T-cell (primary cell): ENCODE data around the gene FNBP1. TPM values are rescaled to one million over a fixed set of nuclear protein-coding genes. Genes with fewer than 3 reads are reported as not detected.
"Not testable (repeated sequence)": the region's sequence is repeated elsewhere in the genome, so short reads cannot be mapped to it uniquely, and the experiment has no call there.

ENCODE experiments used
- ATAC-seq, 4 experiments: fragments of 200-7000 bp in 3 of 4; fragments of 150-1000 bp in 1 of 4; cut with Tn5 transposase; replicated peaks in 1 of 4; 1 replicate in 3 of 4; 2 replicates in 1 of 4; pipeline ENCODE4 v1.10.0; 2021; ENCODE audit warnings: moderate library complexity in 3 of 4, mild to moderate bottlenecking in 2 of 4, moderate number of reproducible peaks in 1 of 4
- CTCF ChIA-PET, 2 donors: fragments of 300-600 bp; sonication (Branson Sonifier 250); formaldehyde crosslinking; loops; one replicate each; lab custom pipeline; 2022; ENCODE audit warnings: antibody characterized with exemption in 2 of 2; lab: Charles Lee
- POLR2A ChIA-PET, 2 donors: fragments of 300-600 bp; sonication (Branson Sonifier 250); formaldehyde crosslinking; loops; one replicate each; lab custom pipeline; 2022; ENCODE audit warnings: antibody characterized with exemption in 2 of 2; lab: Charles Lee
- DNase-seq, 35 experiments: peaks; one replicate each; pipeline versions ENCODE4 v3.0.0 to v3.0.0-alpha.2; 2013 to 2023
- H3K27ac ChIP-seq: one replicate; pipeline ENCODE4 v1.5.1; 2013; ENCODE audit warnings: low read length
- H3K27me3 ChIP-seq, 2 experiments: replicated peaks in 1 of 2; 1 replicate in 1 of 2; 2 replicates in 1 of 2; pipeline versions ENCODE4 v1.6.1 to v1.7.0; 2013; ENCODE audit warnings: low read length in 1 of 2, mixed read lengths in 1 of 2; ENCODE audit not compliant: control insufficient read depth in 2 of 2, insufficient read depth in 2 of 2; ENCODE audit errors: extremely low read depth in 1 of 2
- H3K36me3 ChIP-seq, 2 donors: 1 replicate in 1 of 2; 2 replicates in 1 of 2; pipeline versions ENCODE4 v1.6.1 to v1.7.0; 2013; ENCODE audit warnings: low read length in 1 of 2; ENCODE audit not compliant: control insufficient read depth in 2 of 2, insufficient read depth in 1 of 2; ENCODE audit errors: extremely low read depth in 1 of 2
- H3K4me1 ChIP-seq, 2 experiments: 1 replicate in 1 of 2; 2 replicates in 1 of 2; pipeline versions ENCODE4 v1.6.1 to v1.7.0; 2013; ENCODE audit warnings: low read length in 2 of 2, mixed read lengths in 1 of 2; ENCODE audit not compliant: insufficient read depth in 2 of 2, control insufficient read depth in 1 of 2; ENCODE audit errors: extremely low read depth in 1 of 2
- H3K4me3 ChIP-seq, 2 donors: 1 replicate in 1 of 2; 2 replicates in 1 of 2; pipeline versions ENCODE4 v1.5.1 to v1.7.0; 2013; ENCODE audit warnings: mild to moderate bottlenecking in 2 of 2, low read length in 1 of 2, moderate library complexity in 1 of 2; ENCODE audit not compliant: control insufficient read depth in 1 of 2; ENCODE audit errors: extremely low read depth in 1 of 2
- H3K9me3 ChIP-seq: 2 replicates; pipeline ENCODE4 v1.7.0; 2013
- H3K27ac Mint-ChIP-seq, 2 donors: one replicate each; pipeline ENCODE4 v1.8.0; 2020 to 2021; ENCODE audit warnings: mild to moderate bottlenecking in 2 of 2, mixed read lengths in 2 of 2
- H3K27me3 Mint-ChIP-seq, 2 donors: one replicate each; pipeline ENCODE4 v1.8.0; 2021 to 2022; ENCODE audit warnings: mixed read lengths in 2 of 2
- H3K36me3 Mint-ChIP-seq: one replicate; pipeline ENCODE4 v1.8.0; 2021; ENCODE audit warnings: mixed read lengths
- H3K4me1 Mint-ChIP-seq, 3 donors: one replicate each; pipeline ENCODE4 v1.8.0; 2020 to 2022; ENCODE audit warnings: mixed read lengths in 3 of 3, mild to moderate bottlenecking in 1 of 3
- H3K4me3 Mint-ChIP-seq, 3 donors: one replicate each; pipeline ENCODE4 v1.8.0; 2020 to 2022; ENCODE audit warnings: mild to moderate bottlenecking in 3 of 3, mixed read lengths in 3 of 3, moderate library complexity in 3 of 3
- H3K9me3 Mint-ChIP-seq, 3 donors: one replicate each; pipeline ENCODE4 v1.8.0; 2020 to 2022; ENCODE audit warnings: mixed read lengths in 3 of 3
- WGBS: methylation state at CpG from one replicate; pipeline ENCODE4 v1.1.5; 2013; ENCODE audit warnings: missing lambda C conversion rate; ENCODE audit not compliant: insufficient coverage; 5-methylcytosine and 5-hydroxymethylcytosine counted together
- total RNA-seq, 35 experiments: library from RNA in 6 of 35; stranded (reverse) in 6 of 35; fragments of 120-200 nt in 1 of 35; gene quantifications; one replicate each; pipeline versions ENCODE4 v1.2.1 to v1.2.4 and lab custom pipeline; 2013 to 2026

FNBP1 gene
- total RNA-seq, 5 donors from 2014 or later (not counting 1 experiment from before 2014, with no cell fraction given), result 166 to 211 (median 182) TPM

- H3K36me3 ChIP-seq, result peaks cover 0 to 13% of the 10 kb centered on the region in 2 donors
- H3K27ac ChIP-seq, result peak overlapping the region; percentile 98
- Mint-ChIP-seq H3K4me1 (peaks cover 82 to 83% (median 83%) of the 10 kb centered on the region in 3 donors), H3K36me3 (peaks cover 17% of the 10 kb centered on the region), H3K27ac (peak overlapping the region; percentile 86 to 91), H3K4me3 (peak overlapping the region; percentile 50 to 72 (median 62))
- H3K9me3 ChIP-seq, DNase-seq, ATAC-seq, H3K27me3 Mint-ChIP-seq, H3K4me3 ChIP-seq, H3K9me3 Mint-ChIP-seq, H3K27me3 ChIP-seq: not testable (repeated sequence)
- POLR2A ChIA-PET, result interaction anchor here in 1 of 2 donors (0.6 to 1.3 kb wide), 5 partner anchors 22 to 1139 kb away, joined by 3 to 10 read pairs (median 5); no protein-coding TSS in a partner anchor
- CTCF ChIA-PET, result interaction anchor here in 1 of 2 donors (0.7 kb wide), 1 partner anchor 1662 kb away, joined by 3 read pairs; no protein-coding TSS in a partner anchor
- no CpG with 5 or more reads among the region's 6 CpGs for WGBS
- H3K4me1 ChIP-seq, result peaks cover 4 to 77% of the 10 kb centered on the region in 2 experiments
These were observed 36.0 kb downstream of the FNBP1 start for GRCh38 chr9:130006952-130007351.

GRCh38 chr9:130003943-130004552 lies 38.9 kb downstream of the FNBP1 start:
- no peak overlapping the region for H3K4me3 ChIP-seq
- DNase-seq (no peak), ATAC-seq (no peak)
- peak overlapping the region; percentile 52 for H3K27ac ChIP-seq
- H3K4me1 ChIP-seq, result peaks cover 8 to 75% of the 10 kb centered on the region in 2 experiments
- peaks cover 0 to 13% of the 10 kb centered on the region in 2 donors for H3K36me3 ChIP-seq
- H3K36me3 Mint-ChIP-seq, result peaks cover 10% of the 10 kb centered on the region
- POLR2A ChIA-PET, result interaction anchor here in 1 of 2 donors (0.6 to 0.7 kb wide), 2 partner anchors 30 to 115 kb away, joined by 4 read pairs; no protein-coding TSS in a partner anchor
- no peaks in the 10 kb centered on the region for H3K27me3 Mint-ChIP-seq
- no peaks in the 10 kb centered on the region for H3K9me3 Mint-ChIP-seq
- H3K4me1 Mint-ChIP-seq, result peaks cover 76 to 82% (median 79%) of the 10 kb centered on the region in 3 donors
- H3K9me3 ChIP-seq, result no peaks in the 10 kb centered on the region
- WGBS, result no CpG with 5 or more reads among the region's 8 CpGs
- H3K27me3 ChIP-seq, result no peaks in the 10 kb centered on the region
- H3K4me3 Mint-ChIP-seq, result peak overlapping the region in 1 of 3 donors; percentile 32
- CTCF ChIA-PET, result interaction anchor here (0.6 to 0.9 kb wide), 4 partner anchors 24 to 64 kb away, joined by 3 to 4 read pairs (median 3); no protein-coding TSS in a partner anchor
- peak overlapping the region in 1 of 2 donors; percentile 75 for H3K27ac Mint-ChIP-seq

- peak overlapping the region; percentile 45 to 70 for H3K27ac Mint-ChIP-seq
- CTCF ChIA-PET, result no interaction called here
- H3K4me1 ChIP-seq, result peaks cover 6 to 76% of the 10 kb centered on the region in 2 experiments
- H3K9me3 Mint-ChIP-seq, result no peaks in the 10 kb centered on the region
- H3K27ac ChIP-seq, result peak overlapping the region; percentile 19
- 100% methylated on average over 1 of the region's 5 CpGs for WGBS
- H3K9me3 ChIP-seq, result no peaks in the 10 kb centered on the region
- DNase-seq (no peak), ATAC-seq (no peak)
- H3K4me1 Mint-ChIP-seq, result peaks cover 71 to 81% (median 81%) of the 10 kb centered on the region in 3 donors
- POLR2A ChIA-PET, result interaction anchor here (0.6 to 0.7 kb wide), 3 partner anchors 15 to 64 kb away, joined by 3 to 13 read pairs (median 11); no protein-coding TSS in a partner anchor
- no peaks in the 10 kb centered on the region for H3K27me3 ChIP-seq
- H3K4me3 Mint-ChIP-seq, result peak overlapping the region in 1 of 3 donors; percentile 31
- H3K27me3 Mint-ChIP-seq, result no peaks in the 10 kb centered on the region
- H3K36me3 Mint-ChIP-seq, result peaks cover 15% of the 10 kb centered on the region
- no peak overlapping the region for H3K4me3 ChIP-seq
- H3K36me3 ChIP-seq, result peaks cover 0 to 13% of the 10 kb centered on the region in 2 donors
These were observed 40.7 kb downstream of the FNBP1 start for GRCh38 chr9:130002320-130002719.

GRCh38 chr9:130001190-130001589 lies 41.8 kb downstream of the FNBP1 start:
- H3K27me3 Mint-ChIP-seq, result no peaks in the 10 kb centered on the region
- ChIA-PET POLR2A (interaction anchor here in 1 of 2 donors (0.6 to 1.2 kb wide), 6 partner anchors 11 to 38 kb away, joined by 3 to 11 read pairs (median 5); no protein-coding TSS in a partner anchor), CTCF (interaction anchor here in 1 of 2 donors (0.6 to 0.7 kb wide), 2 partner anchors 9 to 39 kb away, joined by 5 to 6 read pairs; no protein-coding TSS in a partner anchor)
- H3K9me3 ChIP-seq, result no peaks in the 10 kb centered on the region
- H3K36me3 ChIP-seq, result peaks cover 0 to 13% of the 10 kb centered on the region in 2 donors
- no peaks in the 10 kb centered on the region for H3K27me3 ChIP-seq
- H3K4me1 ChIP-seq, result peaks cover 6 to 75% of the 10 kb centered on the region in 2 experiments
- H3K4me3 Mint-ChIP-seq, result peak overlapping the region in 1 of 3 donors; percentile 52
- peak in 1 of 4 experiments; percentile 49 for ATAC-seq
- H3K27ac ChIP-seq, result peak overlapping the region; percentile 44
- peaks cover 68 to 81% (median 78%) of the 10 kb centered on the region in 3 donors for H3K4me1 Mint-ChIP-seq
- H3K27ac Mint-ChIP-seq, result peak overlapping the region; percentile 81 to 82
- no peak overlapping the region for H3K4me3 ChIP-seq
- no CpG with 5 or more reads among the region's 7 CpGs for WGBS
- no peaks in the 10 kb centered on the region for H3K9me3 Mint-ChIP-seq
- H3K36me3 Mint-ChIP-seq, result peaks cover 15% of the 10 kb centered on the region
- DNase-seq, result no peak

GRCh38 chr9:129999141-129999510 lies 43.9 kb downstream of the FNBP1 start:
- Histone ChIP-seq H3K27ac (peak overlapping the region; percentile 39), H3K4me3 (no peak overlapping the region), H3K4me1 (peaks cover 17 to 75% of the 10 kb centered on the region in 2 experiments), H3K36me3 (peaks cover 0 to 13% of the 10 kb centered on the region in 2 donors), H3K27me3 (no peaks in the 10 kb centered on the region), H3K9me3 (no peaks in the 10 kb centered on the region)
- H3K27ac Mint-ChIP-seq, result peak overlapping the region; percentile 79 to 82
- peaks cover 20% of the 10 kb centered on the region for H3K36me3 Mint-ChIP-seq
- 21% methylated on average over 3 of the region's 5 CpGs for WGBS
- no peak for DNase-seq
- ATAC-seq, result no peak
- peaks cover 75 to 86% (median 82%) of the 10 kb centered on the region in 3 donors for H3K4me1 Mint-ChIP-seq
- no peaks in the 10 kb centered on the region for H3K27me3 Mint-ChIP-seq
- peak overlapping the region; percentile 5 to 47 (median 25) for H3K4me3 Mint-ChIP-seq
- ChIA-PET CTCF (interaction anchor here in 1 of 2 donors (0.7 to 1.0 kb wide), 3 partner anchors 12 to 40 kb away, joined by 3 to 8 read pairs (median 3); no protein-coding TSS in a partner anchor), POLR2A (interaction anchor here (0.5 to 1.2 kb wide), 6 partner anchors 18 to 79 kb away, joined by 3 to 8 read pairs (median 4); no protein-coding TSS in a partner anchor)
- no peaks in the 10 kb centered on the region for H3K9me3 Mint-ChIP-seq
